ENCODE results near the gene SLC25A26.
"Not testable (repeated sequence)": the region's sequence is repeated elsewhere in the genome, so short reads cannot be mapped to it uniquely, and the experiment has no call there.

SLC25A26 gene

DNA sequence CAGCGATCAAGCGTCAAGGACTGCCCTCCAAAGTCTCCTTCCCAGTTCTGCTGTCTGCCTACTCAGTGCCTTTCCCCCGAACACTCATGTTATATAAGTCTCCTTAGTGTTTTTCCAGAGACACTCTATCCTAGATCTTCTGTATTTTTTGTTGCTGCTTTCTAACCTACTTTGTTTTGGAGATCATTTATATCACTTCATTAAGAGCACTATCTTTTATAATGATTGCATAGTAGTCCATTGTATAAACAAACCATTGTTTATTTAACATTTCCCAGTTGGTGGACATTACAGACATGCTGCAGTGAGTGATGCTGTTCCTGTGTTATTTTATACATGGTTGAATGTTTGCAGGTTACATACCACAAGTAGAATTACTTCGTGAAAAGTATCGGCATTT, 47.1 kb downstream of the SLC25A26 start:
- Mint-ChIP-seq H3K4me1 (ENCODE audit: low read depth) (no peaks in the 10 kb centered on the region), H3K36me3 (ENCODE audit: low read depth) (peaks cover 17% of the 10 kb centered on the region), H3K4me3 (no peak overlapping the region), H3K27ac (no peak overlapping the region), H3K27me3 (no peaks in the 10 kb centered on the region), H3K9me3 (no peaks in the 10 kb centered on the region)
- intact Hi-C loops (cut with micrococcal nuclease): no loop called here

DNA sequence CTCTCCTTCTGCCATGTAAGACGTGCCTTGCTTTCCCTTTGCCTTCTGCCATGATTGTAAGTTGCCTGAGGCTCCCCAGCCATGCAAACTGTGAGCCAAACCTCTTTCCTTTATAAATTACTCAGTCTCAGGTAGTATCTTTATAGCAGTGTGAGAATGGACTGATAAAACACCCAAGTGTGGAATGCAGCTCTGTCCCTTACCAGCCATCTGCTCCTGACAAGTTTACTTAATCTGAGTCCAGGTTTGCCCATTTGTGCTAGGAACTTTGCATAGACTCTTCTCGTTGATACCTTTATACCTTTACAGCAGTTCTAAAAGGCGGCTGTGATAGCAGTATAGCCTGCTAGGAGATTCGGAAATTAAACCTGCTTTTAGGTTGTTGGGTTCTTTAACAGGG, 48.1 kb downstream of the SLC25A26 start:
- peaks cover 8% of the 10 kb centered on the region for H3K36me3 Mint-ChIP-seq (ENCODE audit: low read depth)
- H3K27me3 Mint-ChIP-seq: no peaks in the 10 kb centered on the region
- intact Hi-C loops (cut with micrococcal nuclease): no loop called here

DNA sequence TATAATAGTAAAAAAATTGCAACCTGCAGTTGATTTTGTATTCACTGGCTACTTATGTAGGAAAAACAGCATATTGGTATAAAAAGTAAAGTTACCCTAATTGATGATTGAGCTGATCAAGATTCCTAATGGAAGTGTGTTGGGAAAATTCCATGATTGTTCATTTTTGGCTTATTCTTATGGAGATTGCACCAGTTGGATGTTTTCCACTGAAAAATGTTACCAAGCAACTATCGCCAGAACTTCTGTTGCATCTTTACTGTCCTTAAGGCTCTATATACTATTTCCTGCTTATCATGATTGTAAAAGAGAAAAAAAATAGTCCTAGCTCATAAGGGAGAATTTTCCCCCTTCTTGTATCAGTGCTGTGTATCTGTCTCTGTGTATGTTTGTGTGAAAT, 48.6 kb downstream of the SLC25A26 start:
- Mint-ChIP-seq H3K27ac (no peak overlapping the region), H3K9me3 (no peaks in the 10 kb centered on the region)
- intact Hi-C loops (cut with micrococcal nuclease): no loop called here

More for the DNA sequence above, 48.1 kb downstream of the SLC25A26 start:
- Mint-ChIP-seq H3K4me3 (no peak overlapping the region), H3K27ac (no peak overlapping the region), H3K4me1 (ENCODE audit: low read depth) (no peaks in the 10 kb centered on the region), H3K9me3 (no peaks in the 10 kb centered on the region)

DNA sequence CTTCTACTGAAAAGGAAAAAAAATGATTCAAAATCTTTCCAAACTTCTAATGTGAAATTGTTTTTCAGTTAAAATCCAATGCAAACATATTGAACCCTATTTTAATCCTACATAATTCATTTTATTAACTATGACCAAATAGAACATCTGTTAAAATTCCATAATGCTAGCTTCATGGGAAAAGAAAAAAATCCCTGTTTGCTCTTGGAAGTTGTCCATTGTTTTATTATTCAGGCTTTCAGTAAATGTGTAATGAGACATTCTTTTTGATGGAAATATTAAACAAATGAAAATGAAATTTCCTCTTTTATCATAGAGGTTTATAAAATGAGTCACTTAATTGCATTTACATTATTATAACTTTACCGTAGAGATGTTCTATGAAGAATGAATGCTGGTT, 49.5 kb downstream of the SLC25A26 start:
- Mint-ChIP-seq H3K27me3 (no peaks in the 10 kb centered on the region), H3K36me3 (ENCODE audit: low read depth) (no peaks in the 10 kb centered on the region), H3K27ac (no peak overlapping the region), H3K4me3 (no peak overlapping the region), H3K4me1 (ENCODE audit: low read depth) (no peaks in the 10 kb centered on the region), H3K9me3 (no peaks in the 10 kb centered on the region)
- intact Hi-C loops (cut with micrococcal nuclease): no loop called here

More for the DNA sequence above, 48.6 kb downstream of the SLC25A26 start:
- no peaks in the 10 kb centered on the region for H3K4me1 Mint-ChIP-seq (ENCODE audit: low read depth)
- H3K27me3 Mint-ChIP-seq: no peaks in the 10 kb centered on the region
- H3K36me3 Mint-ChIP-seq (ENCODE audit: low read depth): peaks cover 3% of the 10 kb centered on the region
- no peak overlapping the region for H3K4me3 Mint-ChIP-seq

DNA sequence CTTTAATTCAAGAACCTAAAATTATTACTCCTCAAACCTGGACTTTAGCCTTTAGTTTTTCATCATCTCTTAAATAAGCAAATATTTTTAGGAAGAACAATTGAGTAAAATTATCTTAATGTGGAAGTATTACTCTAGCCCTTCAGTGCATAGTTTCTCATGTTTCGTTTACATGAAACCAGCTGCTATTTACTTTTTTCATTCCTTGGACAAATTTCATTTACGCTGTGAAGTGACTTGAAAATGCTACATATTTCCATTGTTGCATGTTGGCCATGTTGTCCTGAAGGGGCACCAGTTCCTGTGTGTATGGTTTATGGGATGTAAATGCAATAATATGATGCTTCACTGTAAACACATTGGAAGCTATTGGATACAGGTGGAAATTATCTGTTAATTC, 49.9 kb downstream of the SLC25A26 start:
- intact Hi-C loops (cut with micrococcal nuclease): no loop called here
- Mint-ChIP-seq H3K9me3 (no peaks in the 10 kb centered on the region), H3K4me1 (ENCODE audit: low read depth) (no peaks in the 10 kb centered on the region), H3K27me3 (no peaks in the 10 kb centered on the region), H3K36me3 (ENCODE audit: low read depth) (no peaks in the 10 kb centered on the region), H3K27ac (no peak overlapping the region), H3K4me3 (no peak overlapping the region)

DNA sequence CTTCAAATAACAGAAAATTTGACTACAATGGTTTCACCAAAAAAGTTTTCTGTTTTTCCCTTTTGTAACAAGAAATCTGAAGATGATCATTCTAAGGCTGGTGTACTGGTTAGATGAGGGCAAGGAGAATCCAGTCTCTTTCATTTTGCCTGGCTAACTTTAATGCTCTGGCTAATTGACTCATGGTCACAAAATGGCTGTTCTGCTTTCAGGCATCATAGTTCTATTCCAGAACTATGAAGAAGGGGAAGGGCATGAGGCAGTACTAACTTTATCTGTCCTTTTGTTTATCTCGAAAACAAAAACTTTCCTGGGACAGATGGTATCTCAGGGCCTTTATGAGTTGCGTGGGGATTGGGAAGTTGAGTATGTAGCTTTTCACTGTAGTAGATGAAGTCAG, 50.4 kb downstream of the SLC25A26 start:
- Mint-ChIP-seq H3K36me3 (ENCODE audit: low read depth) (no peaks in the 10 kb centered on the region), H3K4me3 (no peak overlapping the region), H3K27me3 (no peaks in the 10 kb centered on the region), H3K27ac (no peak overlapping the region), H3K9me3 (no peaks in the 10 kb centered on the region), H3K4me1 (ENCODE audit: low read depth) (no peaks in the 10 kb centered on the region)
- intact Hi-C loops (cut with micrococcal nuclease): no loop called here

DNA sequence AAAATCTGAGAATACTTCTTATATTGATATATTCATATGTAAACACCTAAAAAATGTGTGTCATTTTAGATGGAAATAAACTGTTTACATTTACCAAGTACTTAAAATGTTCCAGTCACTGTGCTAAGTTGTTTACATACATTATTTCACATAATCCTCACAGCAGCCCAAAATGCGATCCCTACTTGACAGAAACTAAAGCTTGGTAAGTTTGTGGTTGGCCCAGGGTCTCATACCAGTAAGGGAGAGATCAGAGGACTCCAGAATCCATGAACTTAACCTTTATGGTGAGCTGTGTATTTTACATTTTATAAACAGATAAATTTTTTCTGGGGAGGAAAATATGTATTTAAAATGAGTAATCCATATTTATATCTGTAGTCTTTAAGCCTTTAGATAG, 51.2 kb downstream of the SLC25A26 start:
- H3K4me3 Mint-ChIP-seq: no peak overlapping the region
- no peaks in the 10 kb centered on the region for H3K27me3 Mint-ChIP-seq
- intact Hi-C loops (cut with micrococcal nuclease): no loop called here
- no peaks in the 10 kb centered on the region for H3K9me3 Mint-ChIP-seq
- H3K4me1 Mint-ChIP-seq (ENCODE audit: low read depth): no peaks in the 10 kb centered on the region
- no peaks in the 10 kb centered on the region for H3K36me3 Mint-ChIP-seq (ENCODE audit: low read depth)
- no peak overlapping the region for H3K27ac Mint-ChIP-seq

DNA sequence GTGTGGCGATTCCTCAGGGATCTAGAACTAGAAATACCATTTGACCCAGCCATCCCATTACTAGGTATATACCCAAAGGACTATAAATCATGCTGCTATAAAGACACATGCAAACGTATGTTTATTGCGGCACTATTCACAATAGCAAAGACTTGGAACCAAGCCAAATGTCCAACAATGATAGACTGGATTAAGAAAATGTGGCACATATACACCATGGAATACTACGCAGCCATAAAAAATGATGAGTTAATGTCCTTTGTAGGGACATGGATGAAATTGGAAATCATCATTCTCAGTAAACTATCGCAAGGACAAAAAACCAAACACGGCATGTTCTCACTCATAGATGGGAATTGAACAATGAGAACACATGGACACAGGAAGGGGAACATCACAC, 54.0 kb downstream of the SLC25A26 start:
- H3K4me1 Mint-ChIP-seq (ENCODE audit: low read depth); H3K27ac Mint-ChIP-seq; H3K9me3 Mint-ChIP-seq; H3K27me3 Mint-ChIP-seq; H3K4me3 Mint-ChIP-seq; intact Hi-C loops (cut with micrococcal nuclease); H3K36me3 Mint-ChIP-seq (ENCODE audit: low read depth): not testable (repeated sequence)

DNA sequence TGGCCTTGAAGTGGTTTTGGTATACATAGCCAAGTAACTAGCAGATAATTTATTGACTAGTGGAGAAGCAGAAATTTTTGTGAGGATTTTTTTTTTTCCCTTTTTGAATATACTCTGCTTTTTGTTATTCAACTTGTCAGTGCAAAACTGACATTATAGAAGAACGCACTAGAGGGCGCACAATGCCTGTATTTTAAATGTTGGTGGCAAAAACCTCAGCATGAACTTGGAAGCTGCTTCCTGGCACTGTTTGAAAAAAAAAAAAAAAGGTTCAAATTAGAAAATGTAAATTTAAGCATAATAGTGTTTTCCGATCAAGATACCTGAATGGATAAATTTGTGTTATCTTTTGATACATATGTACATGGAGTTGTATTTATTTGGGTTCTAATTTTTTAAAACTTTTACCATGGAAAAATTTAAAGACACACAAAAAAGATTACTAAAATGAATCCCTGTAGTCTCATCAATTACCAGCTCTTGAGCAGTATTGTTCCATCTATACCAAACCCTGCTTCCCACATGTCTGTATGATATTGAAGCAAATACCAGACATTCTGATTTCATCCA, 56.0 kb downstream of the SLC25A26 start:
- H3K4me1 Mint-ChIP-seq (ENCODE audit: low read depth): no peaks in the 10 kb centered on the region
- no peak overlapping the region for H3K4me3 Mint-ChIP-seq
- intact Hi-C loops (cut with micrococcal nuclease): loop anchor here (1.0 to 2.0 kb wide), 2 partner anchors 132 to 540 kb away; no protein-coding TSS in a partner anchor
- no peaks in the 10 kb centered on the region for H3K36me3 Mint-ChIP-seq (ENCODE audit: low read depth)
- no peaks in the 10 kb centered on the region for H3K9me3 Mint-ChIP-seq
- no peaks in the 10 kb centered on the region for H3K27me3 Mint-ChIP-seq
- no peak overlapping the region for H3K27ac Mint-ChIP-seq

DNA sequence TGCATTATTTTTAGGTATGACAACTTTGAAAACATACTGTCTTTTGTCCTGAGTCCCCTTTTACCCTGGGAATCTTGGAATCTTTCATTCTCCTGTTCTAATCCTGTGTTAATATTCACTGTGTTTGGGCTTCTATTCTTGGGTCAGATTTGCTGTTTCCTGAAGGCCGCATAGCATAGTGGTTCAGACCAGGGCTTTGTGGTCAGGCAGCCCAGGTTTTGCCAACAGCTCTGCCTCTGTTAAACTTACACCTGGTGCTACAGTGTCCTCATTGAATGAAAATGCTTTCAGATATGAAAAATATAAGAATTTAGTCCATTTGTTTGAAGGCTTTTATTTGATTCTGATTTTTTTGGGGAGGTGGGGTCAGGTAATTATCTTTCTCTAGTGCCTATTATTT, 58.4 kb downstream of the SLC25A26 start:
- no peak overlapping the region for H3K27ac Mint-ChIP-seq
- no peaks in the 10 kb centered on the region for H3K36me3 Mint-ChIP-seq (ENCODE audit: low read depth)
- intact Hi-C loops (cut with micrococcal nuclease): no loop called here
- no peaks in the 10 kb centered on the region for H3K4me1 Mint-ChIP-seq (ENCODE audit: low read depth)
- H3K4me3 Mint-ChIP-seq: no peak overlapping the region
- H3K9me3 Mint-ChIP-seq: no peaks in the 10 kb centered on the region
- H3K27me3 Mint-ChIP-seq: no peaks in the 10 kb centered on the region

DNA sequence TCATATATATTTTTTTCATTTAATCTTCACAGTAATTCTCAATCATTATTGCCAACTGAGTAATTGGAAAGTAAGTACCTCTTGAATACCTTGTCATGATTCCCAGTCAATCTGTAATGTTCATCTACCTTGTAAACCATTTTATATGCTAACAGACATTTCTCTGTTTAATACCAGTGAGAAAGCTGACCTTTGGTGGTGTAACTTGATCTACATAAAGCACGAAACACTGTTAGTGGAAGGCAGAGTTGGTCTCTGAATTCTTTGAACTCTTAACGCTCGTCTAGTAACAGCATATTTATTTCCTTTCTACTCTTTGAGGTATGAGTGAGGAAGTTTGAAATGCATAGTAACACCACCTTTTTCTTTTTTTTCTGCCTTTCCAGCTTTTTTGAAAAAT, 59.5 kb downstream of the SLC25A26 start:
- H3K27me3 Mint-ChIP-seq: no peaks in the 10 kb centered on the region
- intact Hi-C loops (cut with micrococcal nuclease): no loop called here
- H3K4me1 Mint-ChIP-seq (ENCODE audit: low read depth): no peaks in the 10 kb centered on the region
- no peak overlapping the region for H3K27ac Mint-ChIP-seq
- H3K4me3 Mint-ChIP-seq: no peak overlapping the region
- H3K36me3 Mint-ChIP-seq (ENCODE audit: low read depth): no peaks in the 10 kb centered on the region
- H3K9me3 Mint-ChIP-seq: no peaks in the 10 kb centered on the region

DNA sequence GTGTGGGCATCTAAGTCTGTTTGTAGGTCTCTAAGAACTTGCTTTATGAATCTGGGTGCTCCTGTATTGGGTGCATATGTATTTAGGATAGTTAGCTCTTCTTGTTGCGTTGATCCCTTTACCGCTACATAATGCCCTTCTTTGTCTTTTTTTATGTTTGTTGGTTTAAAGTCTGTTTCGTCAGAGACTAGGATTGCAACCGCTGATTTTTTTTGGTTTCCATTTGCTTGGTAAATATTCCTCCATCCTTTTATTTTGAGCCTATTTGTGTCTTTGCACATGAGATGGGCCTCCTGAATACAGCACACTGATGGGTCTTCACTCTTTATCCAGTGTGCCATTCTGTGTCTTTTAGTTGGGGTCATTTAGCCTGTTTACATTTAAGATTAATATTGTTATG, 71.1 kb downstream of the SLC25A26 start:
- peaks cover 15% of the 10 kb centered on the region for H3K9me3 Mint-ChIP-seq
- H3K4me1 Mint-ChIP-seq (ENCODE audit: low read depth); intact Hi-C loops (cut with micrococcal nuclease); H3K27ac Mint-ChIP-seq; H3K4me3 Mint-ChIP-seq; H3K27me3 Mint-ChIP-seq; H3K36me3 Mint-ChIP-seq (ENCODE audit: low read depth): not testable (repeated sequence)

DNA sequence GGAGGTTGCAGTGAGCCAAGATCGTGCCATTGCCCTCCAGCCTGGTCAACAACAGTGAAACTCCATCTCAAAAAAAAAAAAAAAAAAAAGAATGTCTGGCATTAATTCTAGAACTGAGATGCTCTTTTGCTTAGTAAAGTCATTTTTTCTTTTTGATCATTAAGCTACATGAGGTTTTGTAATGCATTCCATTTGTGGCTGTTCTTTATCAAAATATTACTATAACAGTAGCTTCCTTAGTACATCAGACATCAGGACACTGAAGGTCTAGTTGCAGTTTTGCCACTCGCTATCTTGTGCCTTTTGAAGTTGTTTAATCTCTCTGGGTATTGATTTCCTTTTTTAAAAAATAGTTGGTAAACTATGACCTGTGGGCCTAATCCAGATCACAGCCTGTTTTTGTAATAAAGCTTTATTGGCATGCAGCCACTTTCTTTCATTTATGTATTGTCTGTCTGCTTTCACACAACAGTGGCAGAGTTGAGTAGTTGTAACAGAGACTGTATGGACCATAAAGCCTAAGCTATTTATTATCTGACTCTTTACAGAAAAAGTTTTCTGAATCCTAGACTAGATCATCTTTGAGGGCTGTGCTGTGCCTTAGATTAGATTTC, 76.6 kb downstream of the SLC25A26 start:
- H3K36me3 Mint-ChIP-seq (ENCODE audit: low read depth): no peaks in the 10 kb centered on the region

DNA sequence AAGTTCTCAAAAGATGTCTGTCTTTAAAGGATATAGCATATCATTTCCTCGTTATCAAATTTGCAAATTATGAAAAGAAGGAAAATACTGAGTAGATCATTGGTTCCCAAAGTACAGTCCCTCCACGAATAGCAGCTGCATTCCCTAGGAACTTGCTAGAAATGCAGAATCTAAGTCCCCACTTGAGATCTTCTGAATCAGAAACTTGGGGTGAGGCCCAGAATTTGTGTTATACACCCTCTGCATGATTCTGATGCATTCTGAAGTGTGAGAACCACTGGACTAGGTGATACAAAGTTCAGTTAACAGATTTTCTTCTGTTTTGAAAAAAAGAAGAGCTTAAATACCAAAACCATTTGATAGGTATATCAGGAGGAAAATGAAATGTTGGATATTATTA, 77.1 kb downstream of the SLC25A26 start:
- H3K4me1 Mint-ChIP-seq (ENCODE audit: low read depth): no peaks in the 10 kb centered on the region
- no peaks in the 10 kb centered on the region for H3K9me3 Mint-ChIP-seq
- no peak overlapping the region for H3K4me3 Mint-ChIP-seq
- no peaks in the 10 kb centered on the region for H3K27me3 Mint-ChIP-seq
- no peaks in the 10 kb centered on the region for H3K36me3 Mint-ChIP-seq (ENCODE audit: low read depth)
- no peak overlapping the region for H3K27ac Mint-ChIP-seq
- intact Hi-C loops (cut with micrococcal nuclease): no loop called here

More for the DNA sequence above, 76.6 kb downstream of the SLC25A26 start:
- H3K4me3 Mint-ChIP-seq: no peak overlapping the region
- no peaks in the 10 kb centered on the region for H3K4me1 Mint-ChIP-seq (ENCODE audit: low read depth)
- no peaks in the 10 kb centered on the region for H3K27me3 Mint-ChIP-seq
- H3K27ac Mint-ChIP-seq: no peak overlapping the region
- no peaks in the 10 kb centered on the region for H3K9me3 Mint-ChIP-seq
- intact Hi-C loops (cut with micrococcal nuclease): no loop called here

DNA sequence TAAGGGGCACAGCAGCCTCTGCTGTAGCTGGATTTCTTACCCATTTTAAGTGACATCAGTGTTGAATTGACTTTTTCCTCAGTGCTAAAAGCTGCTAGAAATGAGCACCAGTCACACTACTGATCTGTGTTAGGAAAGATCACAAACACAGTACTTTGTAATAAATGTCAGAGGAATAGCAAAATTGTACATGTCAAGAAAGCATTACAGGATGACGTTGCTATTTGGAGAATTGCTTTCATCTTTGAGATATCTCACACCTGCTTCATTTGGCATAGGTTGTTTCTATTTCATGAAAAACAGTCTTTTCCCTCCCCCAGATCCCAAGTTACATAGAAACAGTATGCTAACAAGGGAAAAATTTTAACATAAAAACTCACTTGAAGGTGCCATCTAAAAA, 77.8 kb downstream of the SLC25A26 start:
- intact Hi-C loops (cut with micrococcal nuclease): no loop called here
- Mint-ChIP-seq H3K36me3 (ENCODE audit: low read depth) (no peaks in the 10 kb centered on the region), H3K4me3 (no peak overlapping the region), H3K9me3 (no peaks in the 10 kb centered on the region), H3K4me1 (ENCODE audit: low read depth) (no peaks in the 10 kb centered on the region), H3K27ac (no peak overlapping the region), H3K27me3 (no peaks in the 10 kb centered on the region)

Measured in dendritic cell treated with granulocyte-macrophage colony-stimulating factor and Interleukin-4, amounts not matched to agents 40 ng/mL and 50 ng/mL, for 4 days (primary cell).